C4-2B (cell line): ENCODE measurements around the gene DNAJC11.

Experiments
- CTCF ChIP-seq: fragments of 450-650 bp; conservative IDR thresholded peaks from 2 replicates; pipeline ENCODE4 v1.5.1; 2017; ENCODE audit warnings: mild to moderate bottlenecking
- ZFX ChIP-seq: fragments of 450-650 bp; IDR thresholded peaks from 2 replicates; pipeline ENCODE4 v1.6.1; 2017

- no peak for TF ChIP-seq CTCF
- TF ChIP-seq ZFX: no peak
These were observed 109.2 kb downstream of the DNAJC11 start for GRCh38 chr1:6592441-6592840.
